ENCODE data around the gene AHSP.
A peak's percentile ranks its signal among the peaks of the same experiment; 100 is the strongest.
"Not testable (repeated sequence)": the region's sequence is repeated elsewhere in the genome, so short reads cannot be mapped to it uniquely, and the experiment has no call there.

The AHSP gene

GRCh38 chr16:31501226-31501965, 26.3 kb upstream of the AHSP start:
- DNase-seq (ENCODE audit: low read depth): no peak

GRCh38 chr16:31501966-31502348, 25.7 kb upstream of the AHSP start:
- DNase-seq (ENCODE audit: low read depth): no peak

DNA sequence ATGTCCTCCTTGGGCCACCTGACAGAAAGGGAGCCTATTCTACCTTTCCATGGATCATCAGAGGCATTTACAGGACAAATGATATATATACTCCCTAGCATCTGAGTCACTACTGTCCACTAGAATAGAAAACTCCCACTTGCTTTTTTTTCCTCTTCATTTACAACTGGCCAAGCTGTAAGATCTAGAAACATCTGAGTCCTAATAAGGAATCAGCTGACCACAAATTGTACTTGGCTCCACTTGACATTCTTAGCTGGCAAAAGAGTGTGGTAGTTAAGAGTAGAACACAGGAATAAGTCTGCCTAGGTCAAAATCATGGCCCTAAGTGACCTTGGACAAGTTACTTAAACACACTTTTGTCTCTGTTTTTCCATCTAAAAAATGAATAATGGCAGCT, 24.7 kb upstream of the AHSP start:
- DNase-seq (ENCODE audit: low read depth): no peak

GRCh38 chr16:31503555-31503954, 24.1 kb upstream of the AHSP start:
- not testable (repeated sequence) for DNase-seq (ENCODE audit: low read depth)

- no peak for DNase-seq (ENCODE audit: low read depth)
Observed at GRCh38 chr16:31504159-31504558, 23.5 kb upstream of the AHSP start.

GRCh38 chr16:31505483-31505882, 22.2 kb upstream of the AHSP start:
- DNase-seq (ENCODE audit: low read depth): no peak

GRCh38 chr16:31507617-31507928, 20.1 kb upstream of the AHSP start:
- DNase-seq (ENCODE audit: low read depth): no peak

DNA sequence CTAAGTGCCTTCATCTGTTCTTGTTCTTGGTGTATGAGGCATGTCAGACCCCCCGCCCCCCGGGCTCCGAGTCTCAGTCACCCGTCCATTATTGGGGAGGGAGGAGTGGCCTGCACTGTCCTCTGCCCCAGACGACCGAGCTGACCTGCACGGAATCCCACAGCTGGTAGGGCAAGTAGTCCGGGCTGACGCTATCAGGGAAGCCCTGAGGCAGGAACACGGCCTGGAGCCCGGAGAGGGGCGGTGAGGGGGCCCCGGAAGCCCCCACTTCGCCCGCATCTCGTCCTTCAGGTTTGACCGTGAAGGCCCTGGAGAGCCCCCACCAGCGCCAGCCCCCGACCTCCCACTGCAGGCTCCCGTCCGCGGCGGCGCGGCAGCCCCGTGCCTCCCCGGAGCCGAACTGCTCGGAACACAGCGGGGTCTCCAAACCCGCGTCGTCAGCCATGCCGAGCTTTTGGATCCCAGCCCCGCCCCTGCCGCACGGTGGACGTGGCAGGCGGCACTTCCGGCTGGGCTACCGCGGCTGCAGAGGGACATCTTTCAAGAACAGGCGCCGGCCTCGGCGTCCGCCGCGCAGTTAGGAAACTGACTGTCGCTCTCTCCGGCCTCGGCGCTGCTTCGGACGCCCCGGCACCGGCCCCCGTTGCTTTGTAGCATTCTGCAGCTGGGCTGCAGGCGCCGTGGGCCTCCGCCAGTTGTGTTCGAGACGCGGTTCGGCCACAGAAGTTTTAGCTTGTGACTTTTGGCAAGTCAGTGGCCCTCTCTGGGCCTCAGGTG, 19.6 kb upstream of the AHSP start, which contains the start of gene RUSF1:
TSS of gene RUSF1 (minus strand) at position 463 of the 777 bp plus-strand sequence. CDS start at position 445, 18 bp downstream.
- peak; percentile 58 for DNase-seq (ENCODE audit: low read depth)

- DNase-seq (ENCODE audit: low read depth): no peak
Observed at GRCh38 chr16:31508706-31509195, 18.9 kb upstream of the AHSP start.

DNA sequence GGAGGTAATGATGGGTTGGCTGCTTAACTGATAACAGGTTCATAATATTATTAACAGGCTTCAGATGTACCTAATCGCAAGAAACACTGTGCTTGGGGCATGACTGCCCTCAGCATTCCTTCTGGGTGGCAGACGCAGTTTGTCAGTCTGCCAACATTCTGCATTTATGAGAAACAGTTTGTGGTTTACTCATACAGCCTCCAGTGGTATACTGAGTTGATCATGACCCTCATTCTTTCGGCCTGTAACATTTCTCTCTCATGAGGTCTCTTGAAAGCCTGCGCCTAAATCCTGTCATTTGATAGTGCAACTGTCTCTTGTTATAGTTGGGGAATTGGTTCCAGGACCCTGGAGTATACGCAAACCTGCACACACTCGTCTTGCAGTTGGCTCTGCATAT, 14.6 kb upstream of the AHSP start:
- DNase-seq (ENCODE audit: low read depth): no peak

DNA sequence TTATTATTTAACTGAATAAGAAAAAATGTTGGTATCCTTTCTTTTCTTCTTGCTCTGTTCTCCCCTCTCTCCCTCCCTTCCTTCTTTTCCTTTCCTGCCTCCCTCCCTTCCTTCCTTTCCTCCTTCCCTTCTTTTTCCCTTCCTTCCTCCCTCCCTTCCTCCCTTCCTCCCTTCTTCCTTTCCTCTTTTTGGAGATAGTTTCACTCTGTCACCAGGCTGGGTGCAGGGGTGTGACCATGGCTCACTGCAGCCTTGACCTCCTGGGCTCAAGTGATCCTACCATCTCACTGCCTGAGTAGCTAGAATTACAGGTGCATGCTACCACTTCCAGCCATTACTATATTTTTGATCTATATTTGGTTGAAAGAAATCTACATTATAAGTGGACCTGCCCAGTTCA, 13.8 kb upstream of the AHSP start:
- no peak for DNase-seq (ENCODE audit: low read depth)

- no peak for DNase-seq (ENCODE audit: low read depth)
Observed at GRCh38 chr16:31517800-31518402, 9.8 kb upstream of the AHSP start.

- DNase-seq (ENCODE audit: low read depth): no peak
Observed at GRCh38 chr16:31519759-31520431, 7.8 kb upstream of the AHSP start.

DNA sequence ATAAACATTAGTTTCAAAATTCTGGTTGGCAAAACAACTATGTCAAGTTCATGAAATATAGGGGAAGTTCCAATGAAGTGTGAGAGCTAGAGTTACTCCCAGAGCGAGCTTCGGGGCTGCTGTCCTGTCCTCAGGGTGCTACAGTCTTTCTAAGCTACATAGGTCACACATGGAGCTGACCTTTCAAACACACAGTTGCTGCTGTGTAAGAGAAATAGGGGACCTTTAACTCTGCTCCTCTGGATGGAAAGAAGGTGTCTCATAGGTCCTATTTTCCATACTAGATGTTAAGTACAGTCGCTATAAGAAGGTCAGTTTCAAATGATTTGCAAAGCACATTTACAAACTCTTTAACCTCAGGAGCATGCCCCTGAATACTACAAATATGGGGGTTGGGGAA, 6.3 kb upstream of the AHSP start:
- no peak for DNase-seq (ENCODE audit: low read depth)

DNA sequence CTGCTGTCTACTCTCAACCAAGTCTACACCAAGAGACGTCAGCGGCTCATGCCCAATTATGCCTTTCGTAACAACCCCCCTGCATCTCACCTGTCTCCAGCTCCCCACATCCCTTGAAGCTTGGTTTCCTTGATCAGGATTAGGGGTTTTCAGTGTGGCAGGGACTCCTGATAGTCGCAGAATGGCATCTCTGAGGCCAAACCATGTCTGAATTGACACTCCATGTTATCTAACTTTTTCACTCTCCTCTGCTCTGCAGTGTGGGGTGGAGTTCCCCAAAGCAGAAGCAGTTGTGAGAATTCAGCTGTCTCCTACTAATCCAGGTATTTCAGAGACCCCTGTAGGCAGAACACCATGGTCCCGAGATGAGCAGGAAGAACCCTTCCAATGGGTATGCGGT, 5.6 kb upstream of the AHSP start:
- DNase-seq (ENCODE audit: low read depth): no peak

- DNase-seq (ENCODE audit: low read depth): not testable (repeated sequence)
Observed at GRCh38 chr16:31523768-31524167, 3.9 kb upstream of the AHSP start.

GRCh38 chr16:31525113-31525512, 2.6 kb upstream of the AHSP start:
- no peak for DNase-seq (ENCODE audit: low read depth)

GRCh38 chr16:31528523-31529107, 915 bp downstream of the AHSP start:
- DNase-seq (ENCODE audit: low read depth): no peak

GRCh38 chr16:31529108-31529936, 1.6 kb downstream of the AHSP start:
- no peak for DNase-seq (ENCODE audit: low read depth)

GRCh38 chr16:31529937-31530312, 2.2 kb downstream of the AHSP start:
- no peak for DNase-seq (ENCODE audit: low read depth)

DNA sequence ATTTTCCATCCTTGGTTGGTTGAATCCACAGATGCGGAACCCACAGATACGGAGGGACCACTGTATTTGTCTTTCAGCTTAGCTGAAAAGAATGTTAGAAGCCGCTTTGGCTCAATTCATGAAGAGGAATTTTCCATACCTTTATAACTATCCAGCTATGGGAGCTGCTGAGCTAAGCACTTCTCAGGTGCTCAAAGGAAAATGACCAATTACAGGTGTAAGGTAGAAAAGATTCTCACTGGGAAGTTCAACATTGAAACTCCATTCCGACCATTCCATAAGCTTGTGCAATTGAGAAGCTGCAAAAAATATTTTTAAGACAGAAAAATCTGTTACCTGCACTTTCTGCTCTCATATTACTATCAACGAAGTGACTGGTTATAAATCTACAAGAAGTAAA, 2.7 kb downstream of the AHSP start:
- no peak for DNase-seq (ENCODE audit: low read depth)

Data from stimulated activated CD8-positive, alpha-beta memory T cell treated with anti-CD3 and anti-CD28 coated beads, Interleukin-15, amount 100 ng/mL, for 1 hour (primary cell).